NCI-H2107 treated with DMSO at 0.1 percent for 48 hours (cell line): ENCODE measurements around the gene ANAPC10.
"Not testable (repeated sequence)": the region's sequence is repeated elsewhere in the genome, so short reads cannot be mapped to it uniquely, and the experiment has no call there.

Experiments
- DNase-seq: peaks from one replicate; lab custom pipeline; 2025; ENCODE audit not compliant: unreplicated experiment; lab: John Stamatoyannopoulos, UW

Gene ANAPC10

GRCh38 chr4:145010315-145010714, 87.7 kb downstream of the ANAPC10 start:
- DNase-seq: not testable (repeated sequence)

- DNase-seq: no peak
These were observed 94.3 kb downstream of the ANAPC10 start for GRCh38 chr4:145003675-145004074.

- DNase-seq: no peak
These were observed 96.4 kb downstream of the ANAPC10 start for GRCh38 chr4:145001635-145002034.

- DNase-seq: not testable (repeated sequence)
These were observed 97.3 kb downstream of the ANAPC10 start for GRCh38 chr4:145000656-145001055.

GRCh38 chr4:144989306-144989705, 108.7 kb downstream of the ANAPC10 start:
- no peak for DNase-seq

GRCh38 chr4:144985531-144985930, 112.5 kb downstream of the ANAPC10 start:
- DNase-seq: no peak

GRCh38 chr4:144985014-144985413, 113.0 kb downstream of the ANAPC10 start:
- no peak for DNase-seq

- no peak for DNase-seq
These were observed 113.8 kb downstream of the ANAPC10 start for GRCh38 chr4:144984241-144984640.

- no peak for DNase-seq
These were observed 122.3 kb downstream of the ANAPC10 start for GRCh38 chr4:144975718-144976117.

GRCh38 chr4:144970597-144970996, 127.4 kb downstream of the ANAPC10 start:
- DNase-seq: no peak

- no peak for DNase-seq
These were observed 128.2 kb downstream of the ANAPC10 start for GRCh38 chr4:144969821-144970220.

- no peak for DNase-seq
These were observed 129.4 kb downstream of the ANAPC10 start for GRCh38 chr4:144968606-144969005.

- DNase-seq: no peak
These were observed 130.8 kb downstream of the ANAPC10 start for GRCh38 chr4:144967161-144967560.

GRCh38 chr4:144962300-144962699, 135.7 kb downstream of the ANAPC10 start:
- DNase-seq: no peak

- no peak for DNase-seq
These were observed 142.9 kb downstream of the ANAPC10 start for GRCh38 chr4:144955104-144955503.

GRCh38 chr4:144954230-144954629, 143.8 kb downstream of the ANAPC10 start:
- DNase-seq: no peak

GRCh38 chr4:144948421-144948820, 149.6 kb downstream of the ANAPC10 start:
- DNase-seq: no peak

- no peak for DNase-seq
These were observed 150.0 kb downstream of the ANAPC10 start for GRCh38 chr4:144948009-144948408.
